Kidney epithelial cell (primary cell): Measurements from ENCODE around the gene KCNK13. TPM values are rescaled to one million over a fixed set of nuclear protein-coding genes. Genes with fewer than 3 reads are reported as not detected.
"Not testable (repeated sequence)": the region's sequence is repeated elsewhere in the genome, so short reads cannot be mapped to it uniquely, and the experiment has no call there.

Source experiments
- DNase-seq: peaks from one replicate; pipeline ENCODE4 v3.0.0-alpha.2; 2010; ENCODE audit warnings: low read depth
- H3K27me3 ChIP-seq: 2 replicates; pipeline ENCODE4 v1.6.0; 2011; ENCODE audit warnings: low read length; ENCODE audit not compliant: control insufficient read depth, insufficient read depth
- H3K36me3 ChIP-seq: 2 replicates; pipeline ENCODE4 v1.5.1; 2011; ENCODE audit warnings: low read length; ENCODE audit not compliant: control insufficient read depth, insufficient read depth
- H3K4me3 ChIP-seq: 2 replicates; pipeline ENCODE4 v1.5.1; 2011; ENCODE audit warnings: low read depth, mild to moderate bottlenecking, control low read depth, low read length
- total RNA-seq: library from RNA; depleted of rRNA; stranded (reverse); fragments of >200 nt; gene quantifications from 2 replicates; pipeline ENCODE4 v1.2.3, GENCODE V29; 2015
- TF ChIP-seq, protein P1 (sequence below): IDR thresholded peaks from 2 replicates; pipeline ENCODE4 v1.5.1; 2011; ENCODE audit warnings: mild to moderate bottlenecking, moderate library complexity, low read length, control low read depth, inconsistent platforms; ENCODE audit not compliant: insufficient read depth, poor library complexity, severe bottlenecking

The KCNK13 gene
- total RNA-seq, 1 donor from 2014 or later, result 0.13 TPM

GRCh38 chr14:90204516-90204915 is 142.7 kb downstream of the KCNK13 start:
- no peak for DNase-seq
- Histone ChIP-seq H3K4me3 (no peak overlapping the region), H3K36me3 (no peaks in the 10 kb centered on the region), H3K27me3 (no peaks in the 10 kb centered on the region)
- TF ChIP-seq, protein P1, sequence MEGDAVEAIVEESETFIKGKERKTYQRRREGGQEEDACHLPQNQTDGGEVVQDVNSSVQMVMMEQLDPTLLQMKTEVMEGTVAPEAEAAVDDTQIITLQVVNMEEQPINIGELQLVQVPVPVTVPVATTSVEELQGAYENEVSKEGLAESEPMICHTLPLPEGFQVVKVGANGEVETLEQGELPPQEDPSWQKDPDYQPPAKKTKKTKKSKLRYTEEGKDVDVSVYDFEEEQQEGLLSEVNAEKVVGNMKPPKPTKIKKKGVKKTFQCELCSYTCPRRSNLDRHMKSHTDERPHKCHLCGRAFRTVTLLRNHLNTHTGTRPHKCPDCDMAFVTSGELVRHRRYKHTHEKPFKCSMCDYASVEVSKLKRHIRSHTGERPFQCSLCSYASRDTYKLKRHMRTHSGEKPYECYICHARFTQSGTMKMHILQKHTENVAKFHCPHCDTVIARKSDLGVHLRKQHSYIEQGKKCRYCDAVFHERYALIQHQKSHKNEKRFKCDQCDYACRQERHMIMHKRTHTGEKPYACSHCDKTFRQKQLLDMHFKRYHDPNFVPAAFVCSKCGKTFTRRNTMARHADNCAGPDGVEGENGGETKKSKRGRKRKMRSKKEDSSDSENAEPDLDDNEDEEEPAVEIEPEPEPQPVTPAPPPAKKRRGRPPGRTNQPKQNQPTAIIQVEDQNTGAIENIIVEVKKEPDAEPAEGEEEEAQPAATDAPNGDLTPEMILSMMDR, result no peak

DNA sequence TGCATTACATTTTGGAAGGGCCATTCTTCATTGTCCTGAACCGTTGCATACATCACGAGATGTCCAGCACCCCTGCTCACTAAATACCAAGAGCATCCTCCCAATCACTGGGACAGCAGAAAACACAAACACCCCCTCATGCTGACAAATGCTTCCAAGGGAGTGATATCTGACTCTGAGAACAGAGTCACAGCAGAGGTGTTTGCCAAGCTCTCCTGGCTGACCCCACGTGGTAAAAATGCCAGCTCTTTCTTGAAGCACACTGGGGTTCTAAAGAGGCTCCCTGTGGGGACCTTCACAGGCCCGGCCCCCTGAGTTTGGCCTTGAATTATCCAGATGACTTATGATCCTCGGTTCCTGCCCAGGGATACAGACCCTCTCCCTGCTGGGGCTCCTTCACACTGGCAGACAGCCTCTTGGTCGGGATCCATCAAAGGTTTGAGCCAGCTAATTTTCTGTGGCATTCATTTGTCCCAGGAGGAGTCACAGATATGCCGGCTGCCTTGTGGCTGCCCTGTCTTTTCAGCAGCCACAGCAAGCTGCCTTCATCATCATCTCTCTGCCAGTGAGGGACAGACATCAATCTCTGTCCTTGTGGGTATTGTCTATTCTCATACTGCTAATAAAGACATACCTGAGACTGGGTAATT is 151.4 kb downstream of the KCNK13 start:
- DNase-seq, result no peak
- H3K36me3 ChIP-seq, result no peaks in the 10 kb centered on the region
- H3K4me3 ChIP-seq, result no peak overlapping the region
- H3K27me3 ChIP-seq, result no peaks in the 10 kb centered on the region
- TF ChIP-seq, protein P1, result no peak

GRCh38 chr14:90228478-90228877 is 166.7 kb downstream of the KCNK13 start:
- H3K4me3 ChIP-seq, result no peak overlapping the region
- TF ChIP-seq, protein P1, result no peak
- no peak for DNase-seq
- no peaks in the 10 kb centered on the region for H3K27me3 ChIP-seq
- no peaks in the 10 kb centered on the region for H3K36me3 ChIP-seq

GRCh38 chr14:90229942-90230341 is 168.1 kb downstream of the KCNK13 start:
- not testable (repeated sequence) for H3K27me3 ChIP-seq, H3K36me3 ChIP-seq, DNase-seq, H3K4me3 ChIP-seq

Other genes with a start within 250 kb of the KCNK13 start
- 3.3 and 12.8 TPM in 2 replicates for gene EFCAB11, start 107.3 kb upstream of the KCNK13 start, total RNA-seq
- 22.9 and 24.2 TPM in 2 replicates for gene TDP1, start 106.1 kb upstream of the KCNK13 start, total RNA-seq
- 134 and 169 TPM in 2 replicates for gene PSMC1, start 194.6 kb downstream of the KCNK13 start, total RNA-seq